ENCODE measurements around the gene ATP6V0A4.

- no peak for TF ChIP-seq EZH2 (IDR thresholded peaks at IDR 0.05; ENCODE audit: borderline replicate concordance, insufficient read depth, low read depth, low read length, poor library complexity, severe bottlenecking)
- no peak for TF ChIP-seq CTCF (IDR thresholded peaks at IDR 0.05)
These were observed 135.7 kb downstream of the ATP6V0A4 start for GRCh38 chr7:138662076-138662990.

Data from B cell (primary cell).